Erythroblast (primary cell): Measurements from ENCODE around the gene PNPLA5.

Experiments used
- GATA1 ChIP-seq: IDR thresholded peaks from 2 replicates; pipeline ENCODE4 v1.6.1; 2011; ENCODE audit warnings: low read depth, mild to moderate bottlenecking, control low read depth, low read length, moderate library complexity
- POLR2A ChIP-seq: IDR thresholded peaks from 2 replicates; pipeline ENCODE4 v1.6.1; 2011; ENCODE audit warnings: mild to moderate bottlenecking, low read length

- TF ChIP-seq POLR2A (no peak), GATA1 (no peak)
These were observed 6.5 kb downstream of the PNPLA5 start for GRCh38 chr22:43885319-43885671.
